Stimulated activated naive CD4-positive, alpha-beta T cell treated with Interleukin-2 at 50 U/mL for 16 hours (primary cell): ENCODE measurements around the gene MYO18A.

ENCODE experiments used
- DNase-seq: peaks from one replicate; lab custom pipeline; 2025; lab: John Stamatoyannopoulos, UW

The MYO18A gene

GRCh38 chr17:29049541-29050145 lies 130.6 kb downstream of the MYO18A start:
- no peak for DNase-seq

- no peak for DNase-seq
Observed at GRCh38 chr17:29048440-29049368, 131.5 kb downstream of the MYO18A start.

DNA sequence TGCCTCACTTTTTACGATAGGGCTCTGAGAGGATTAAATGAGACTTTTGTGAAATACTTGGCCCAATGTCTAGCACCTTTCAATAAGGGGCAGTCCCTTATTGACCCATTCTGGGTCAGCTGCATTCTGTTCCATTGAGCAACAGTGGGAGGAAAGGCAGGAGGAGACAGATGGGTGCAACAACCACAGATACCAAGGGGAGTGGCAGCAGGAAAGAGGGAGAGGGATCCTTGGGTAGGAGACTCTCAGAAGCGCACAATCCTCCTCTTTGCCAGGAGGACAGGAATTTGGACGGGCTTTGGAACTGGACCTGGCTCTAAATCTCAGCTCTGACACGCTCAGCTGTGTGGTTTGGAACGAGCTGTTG lies 133.7 kb downstream of the MYO18A start:
- DNase-seq, result no peak

GRCh38 chr17:29045734-29046472 lies 134.3 kb downstream of the MYO18A start:
- DNase-seq, result no peak

DNA sequence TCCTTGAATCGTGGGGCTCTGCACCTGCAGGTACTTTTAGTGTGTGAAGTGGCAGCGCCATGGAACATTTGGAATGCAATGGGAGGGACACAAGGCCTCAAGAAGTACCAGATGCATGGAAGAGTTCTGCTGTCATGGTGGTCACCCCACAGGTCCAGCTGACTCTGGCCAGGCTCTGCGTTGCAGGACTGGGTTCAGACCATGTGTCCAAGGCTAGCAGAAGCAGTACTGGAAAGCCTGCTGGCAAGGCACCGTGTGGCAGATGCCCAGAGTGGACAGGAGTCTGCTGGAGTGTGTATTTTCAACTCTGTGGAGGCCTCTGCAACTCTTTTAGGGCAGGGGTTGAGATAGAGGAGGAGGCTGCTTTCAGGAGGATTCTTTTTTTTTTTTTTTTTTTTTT lies 135.2 kb downstream of the MYO18A start:
- no peak for DNase-seq

DNA sequence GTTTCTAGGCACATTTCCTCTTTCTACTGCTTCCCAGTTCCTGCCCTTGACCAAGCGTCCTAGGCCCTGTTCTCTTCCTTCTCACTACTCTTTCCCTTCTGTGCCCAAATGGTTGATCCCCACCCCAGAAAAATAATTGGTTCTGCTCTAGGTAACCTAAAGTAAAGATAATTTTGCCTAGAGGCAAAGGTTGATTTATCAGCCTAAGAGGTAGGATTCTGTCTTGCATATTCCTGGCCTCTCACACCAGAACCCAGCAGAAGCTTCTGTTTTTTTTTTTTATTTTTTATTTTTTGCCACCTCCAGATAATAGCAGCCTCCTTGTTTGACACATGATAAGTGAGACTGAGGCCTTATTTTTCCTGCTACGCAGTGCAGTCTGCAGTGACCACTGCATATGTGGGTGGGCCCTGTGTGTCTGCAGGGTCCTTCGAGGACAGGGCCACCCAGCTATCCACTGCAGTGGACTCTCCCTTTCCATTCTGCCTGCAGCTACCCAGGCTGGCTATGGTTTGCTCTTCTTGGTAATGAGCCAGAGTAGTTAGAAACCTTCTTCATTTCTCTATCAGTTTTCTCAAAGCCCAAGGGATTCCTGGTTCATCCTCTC lies 136.6 kb downstream of the MYO18A start:
- no peak for DNase-seq

GRCh38 chr17:29042679-29043538 lies 137.3 kb downstream of the MYO18A start, which contains the start of gene PIPOX:
Gene PIPOX, plus strand, starts transcription at chr17:29043141. Its CDS starts 85 bp downstream, at chr17:29043226.
- DNase-seq, result no peak

- no peak for DNase-seq
Observed at GRCh38 chr17:29042026-29042678, 138.0 kb downstream of the MYO18A start.

GRCh38 chr17:29041571-29041970 lies 138.6 kb downstream of the MYO18A start:
- DNase-seq, result no peak

DNA sequence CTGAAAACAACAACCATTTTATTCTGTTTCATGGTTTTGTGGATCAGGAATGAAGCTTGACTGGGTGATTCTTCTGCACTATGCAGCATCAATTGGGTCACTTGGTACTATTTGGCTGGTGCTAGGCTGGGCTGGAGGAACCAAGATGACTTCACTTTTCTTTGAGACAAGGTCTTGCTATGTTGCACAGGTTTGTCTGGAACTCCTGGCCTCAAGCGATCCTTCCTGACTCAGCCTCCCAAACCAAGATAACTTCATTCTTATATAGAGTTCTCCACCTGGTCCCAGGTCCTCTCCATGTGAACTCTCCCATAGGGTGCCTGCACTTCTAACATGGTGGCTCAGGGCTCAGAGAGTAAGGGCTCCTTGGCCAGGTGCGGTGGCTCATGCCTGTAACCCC lies 139.1 kb downstream of the MYO18A start:
- no peak for DNase-seq

DNA sequence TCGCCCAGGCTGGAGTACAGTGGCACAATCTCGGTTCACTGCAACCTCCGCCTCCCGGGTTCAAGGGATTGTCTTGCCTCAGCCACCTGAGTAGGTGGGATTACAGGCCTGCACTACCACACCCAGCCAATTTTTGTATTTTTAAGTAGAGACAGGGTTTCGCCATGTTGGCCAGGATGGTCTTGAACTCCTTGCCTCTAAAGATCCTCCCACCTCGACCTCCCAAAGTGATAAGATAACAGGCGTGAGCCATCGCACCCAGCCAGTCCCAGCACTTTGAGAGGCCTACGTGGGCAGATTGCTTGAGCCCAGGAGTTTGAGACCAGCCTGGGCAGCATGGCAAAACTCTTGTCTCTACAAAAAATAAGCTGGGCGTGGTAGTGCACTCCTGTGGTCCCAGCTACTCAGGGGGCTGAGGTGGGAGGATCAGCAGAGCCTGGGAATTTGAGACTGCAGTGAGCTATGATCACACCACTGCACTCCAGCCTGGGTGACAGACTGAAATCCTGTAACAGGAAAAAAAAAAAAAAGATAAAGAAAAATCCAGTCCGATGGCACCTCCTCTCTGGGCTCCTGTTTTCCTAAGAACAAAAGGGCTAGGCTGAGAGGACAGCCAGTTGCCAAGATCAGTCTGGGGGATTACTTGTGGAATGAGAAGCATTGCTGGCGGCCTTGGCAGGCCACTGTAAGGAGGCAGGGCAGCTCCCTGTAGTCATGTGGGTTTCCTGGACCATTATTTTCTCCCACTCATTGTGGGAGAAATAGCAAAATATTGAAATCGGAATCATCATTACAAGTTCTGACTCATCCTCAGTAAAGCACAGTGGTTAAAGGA lies 140.2 kb downstream of the MYO18A start:
- no peak for DNase-seq

DNA sequence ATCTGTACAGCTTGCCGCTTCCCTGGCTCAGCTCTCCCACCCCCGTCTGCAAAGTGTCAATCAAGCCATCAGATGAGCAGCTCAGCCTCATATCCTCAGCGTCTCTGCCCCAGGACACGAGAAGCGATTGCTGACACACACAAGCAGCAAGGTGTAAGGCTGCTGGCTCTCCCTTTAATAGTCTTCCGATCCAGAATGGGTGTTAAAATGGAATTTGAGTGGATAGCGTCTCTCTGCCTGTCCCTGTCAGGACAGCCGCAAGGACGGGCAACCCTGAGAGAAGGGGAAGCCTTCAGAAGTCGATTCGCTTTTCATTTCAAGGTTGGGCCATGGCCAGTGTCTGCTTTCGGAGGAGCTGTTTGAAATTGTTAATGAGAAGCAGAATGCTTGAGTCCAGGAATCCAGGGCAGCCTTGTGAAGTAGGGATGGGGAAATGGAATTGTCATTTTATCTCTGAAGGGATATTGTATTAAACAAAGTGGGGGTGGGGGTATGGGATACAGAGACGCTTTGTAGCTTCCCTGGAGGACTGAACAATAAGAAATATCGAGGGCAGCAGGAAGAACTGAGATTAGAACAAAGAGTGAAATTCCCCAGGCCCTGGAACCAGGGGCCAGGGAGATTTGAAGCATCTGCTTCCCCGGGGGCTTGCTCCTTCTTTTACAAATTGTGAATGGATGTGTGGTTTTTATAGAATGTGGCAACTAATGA lies 142.0 kb downstream of the MYO18A start:
- no peak for DNase-seq

- DNase-seq, result no peak
Observed at GRCh38 chr17:29037739-29038084, 142.5 kb downstream of the MYO18A start.

GRCh38 chr17:29036584-29036983 lies 143.6 kb downstream of the MYO18A start:
- DNase-seq, result no peak

DNA sequence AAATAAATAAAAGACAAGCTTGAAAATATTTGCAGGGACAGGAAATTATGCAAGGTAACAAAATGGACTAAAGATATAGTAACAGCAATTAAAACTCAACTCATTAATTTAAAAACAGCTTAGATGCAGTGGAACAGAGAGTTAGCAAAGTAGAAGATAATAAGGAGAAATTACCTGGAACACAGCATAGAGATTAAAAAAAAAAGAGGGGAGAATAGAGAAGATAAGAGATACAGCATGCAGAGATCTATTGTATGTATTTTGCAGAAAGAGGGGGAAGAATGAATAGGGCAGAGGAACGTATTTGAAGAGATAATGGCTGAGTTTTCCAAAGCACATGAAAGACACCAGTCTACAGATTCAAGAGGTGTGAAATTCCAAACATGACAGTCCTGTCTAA lies 145.7 kb downstream of the MYO18A start:
- no peak for DNase-seq

DNA sequence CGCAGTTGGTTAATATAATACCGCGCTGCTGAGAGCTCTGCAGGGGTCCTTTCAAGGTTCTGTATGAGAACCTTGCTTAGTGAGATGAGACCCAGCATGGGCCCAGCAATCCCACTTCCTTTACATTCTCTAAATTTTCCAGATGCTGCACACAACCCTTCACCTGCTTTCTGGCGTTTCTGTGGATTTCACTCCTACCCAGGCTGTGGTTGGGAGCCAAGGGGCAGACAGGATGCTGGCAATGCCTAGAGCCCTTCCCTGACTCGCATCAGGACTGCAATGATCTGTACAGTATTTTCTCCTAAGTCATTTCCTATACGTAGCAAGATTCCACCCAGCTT lies 147.4 kb downstream of the MYO18A start:
- no peak for DNase-seq

DNA sequence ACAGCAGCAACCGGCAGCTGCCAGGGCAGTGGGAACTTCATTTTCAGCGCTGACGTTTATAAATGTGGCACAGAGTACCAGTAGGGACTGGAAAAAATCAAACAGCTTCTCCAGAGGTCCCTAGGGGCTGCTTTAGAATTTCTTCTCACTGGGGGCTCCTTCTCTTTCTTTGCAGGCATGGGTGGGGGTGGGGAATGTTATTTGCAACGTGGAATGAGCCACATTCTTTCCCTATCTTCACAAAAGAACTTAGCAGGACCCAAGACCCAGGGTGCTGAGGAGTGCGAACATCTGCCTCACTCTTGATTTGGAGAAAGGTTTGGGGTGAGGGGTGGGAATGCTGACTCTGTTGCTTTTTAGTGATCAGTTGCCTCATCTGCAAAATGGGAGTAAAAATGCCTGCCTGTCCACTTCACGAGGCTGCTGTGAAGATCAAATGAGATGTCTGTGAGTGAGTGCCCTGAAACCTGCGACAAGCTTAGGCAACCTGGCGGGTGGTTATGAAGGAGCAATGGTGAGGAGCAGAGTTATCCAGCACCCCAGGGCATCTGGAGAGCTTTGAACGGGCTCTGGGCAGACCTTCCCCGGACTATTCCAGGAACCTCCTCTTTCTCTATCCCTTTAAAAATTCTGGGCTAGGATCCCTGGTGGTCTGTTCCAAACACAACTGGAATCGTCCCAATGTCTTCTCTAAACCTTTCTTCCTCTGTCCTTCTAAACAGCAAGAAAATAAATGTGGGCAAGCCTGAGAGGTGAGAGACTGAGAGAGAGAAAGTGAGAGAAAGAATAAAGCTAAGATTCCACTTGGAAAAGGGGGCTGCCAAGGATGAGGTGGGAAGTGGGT lies 148.0 kb downstream of the MYO18A start:
- DNase-seq, result no peak

GRCh38 chr17:29031488-29031887 lies 148.7 kb downstream of the MYO18A start:
- DNase-seq, result no peak
